NAMALWA (cell line): Measurements from ENCODE around the gene PDE6D.

Source experiments
- DNase-seq: peaks from one replicate; pipeline ENCODE4 v3.0.0-alpha.2; 2015; ENCODE audit warnings: low spot score

PDE6D gene

DNA sequence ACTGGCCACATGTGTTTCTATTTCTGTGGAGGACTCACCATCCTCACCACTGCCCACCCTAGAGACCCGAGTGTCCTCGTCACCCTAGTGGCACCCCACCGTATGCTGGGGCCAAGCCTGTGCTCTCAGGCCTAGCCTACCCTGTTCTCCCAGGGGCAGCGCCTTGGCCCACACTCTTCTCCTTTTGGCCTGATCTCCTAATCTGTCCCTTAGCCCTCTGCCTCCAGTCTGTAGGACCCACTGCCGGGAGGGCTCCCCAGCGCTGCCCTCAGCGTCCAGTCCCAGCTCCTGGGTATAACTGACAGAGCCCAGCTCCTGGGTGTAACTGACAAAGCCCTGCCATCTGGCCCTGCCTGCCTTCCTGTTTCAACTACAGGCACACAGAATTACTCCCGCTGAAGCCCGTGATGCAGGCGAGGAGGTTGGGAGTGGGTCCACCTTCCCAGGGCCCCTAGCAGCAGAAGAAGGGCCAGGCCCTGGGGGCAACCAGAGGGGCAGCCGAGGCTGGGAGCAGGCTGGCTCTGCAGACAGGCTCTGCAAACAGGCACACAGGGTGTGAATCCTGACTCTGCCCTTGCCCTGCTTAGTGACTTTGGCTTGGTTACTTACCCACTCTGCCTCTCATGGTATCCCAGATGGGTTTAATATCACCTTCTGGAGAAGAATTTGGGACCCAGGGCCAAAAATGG is 98.3 kb downstream of the PDE6D start:
- peak; percentile 52 for DNase-seq
